22Rv1 (cell line): ENCODE results near the gene GPHA2.

Experiments used
- ZFX ChIP-seq: fragments of 450-650 bp; IDR thresholded peaks from 2 replicates; pipeline ENCODE4 v1.6.1; 2017; ENCODE audit warnings: antibody characterized with exemption, borderline replicate concordance
- TF ChIP-seq, protein P1 (sequence below): fragments of 450-650 bp; IDR thresholded peaks from 2 replicates; pipeline ENCODE4 v1.5.1; 2017; ENCODE audit warnings: mild to moderate bottlenecking

DNA sequence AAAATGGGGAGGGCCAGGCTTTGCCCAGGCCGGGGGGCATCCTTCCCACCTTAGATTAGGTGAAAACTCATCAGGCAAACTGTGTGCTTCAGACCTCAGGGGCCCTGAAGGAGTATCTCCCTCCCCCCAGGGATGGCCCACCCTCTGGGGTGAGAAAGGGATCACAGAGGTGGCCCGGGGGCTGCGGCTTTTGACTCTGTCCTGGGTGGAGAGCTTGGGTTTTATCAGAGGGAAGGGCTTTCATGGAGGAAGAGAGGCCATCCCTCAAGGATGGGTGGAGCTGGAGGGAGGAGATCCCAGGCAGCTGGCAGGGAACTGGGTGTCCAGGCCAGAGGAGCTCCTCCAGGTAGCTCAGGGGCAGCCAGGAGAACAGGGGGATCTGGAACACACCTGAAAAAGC lies 14.3 kb downstream of the GPHA2 start:
- TF ChIP-seq, protein P1, sequence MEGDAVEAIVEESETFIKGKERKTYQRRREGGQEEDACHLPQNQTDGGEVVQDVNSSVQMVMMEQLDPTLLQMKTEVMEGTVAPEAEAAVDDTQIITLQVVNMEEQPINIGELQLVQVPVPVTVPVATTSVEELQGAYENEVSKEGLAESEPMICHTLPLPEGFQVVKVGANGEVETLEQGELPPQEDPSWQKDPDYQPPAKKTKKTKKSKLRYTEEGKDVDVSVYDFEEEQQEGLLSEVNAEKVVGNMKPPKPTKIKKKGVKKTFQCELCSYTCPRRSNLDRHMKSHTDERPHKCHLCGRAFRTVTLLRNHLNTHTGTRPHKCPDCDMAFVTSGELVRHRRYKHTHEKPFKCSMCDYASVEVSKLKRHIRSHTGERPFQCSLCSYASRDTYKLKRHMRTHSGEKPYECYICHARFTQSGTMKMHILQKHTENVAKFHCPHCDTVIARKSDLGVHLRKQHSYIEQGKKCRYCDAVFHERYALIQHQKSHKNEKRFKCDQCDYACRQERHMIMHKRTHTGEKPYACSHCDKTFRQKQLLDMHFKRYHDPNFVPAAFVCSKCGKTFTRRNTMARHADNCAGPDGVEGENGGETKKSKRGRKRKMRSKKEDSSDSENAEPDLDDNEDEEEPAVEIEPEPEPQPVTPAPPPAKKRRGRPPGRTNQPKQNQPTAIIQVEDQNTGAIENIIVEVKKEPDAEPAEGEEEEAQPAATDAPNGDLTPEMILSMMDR: no peak
- TF ChIP-seq ZFX: no peak
